ENCODE results near the gene SPPL3.

Gene SPPL3

DNA sequence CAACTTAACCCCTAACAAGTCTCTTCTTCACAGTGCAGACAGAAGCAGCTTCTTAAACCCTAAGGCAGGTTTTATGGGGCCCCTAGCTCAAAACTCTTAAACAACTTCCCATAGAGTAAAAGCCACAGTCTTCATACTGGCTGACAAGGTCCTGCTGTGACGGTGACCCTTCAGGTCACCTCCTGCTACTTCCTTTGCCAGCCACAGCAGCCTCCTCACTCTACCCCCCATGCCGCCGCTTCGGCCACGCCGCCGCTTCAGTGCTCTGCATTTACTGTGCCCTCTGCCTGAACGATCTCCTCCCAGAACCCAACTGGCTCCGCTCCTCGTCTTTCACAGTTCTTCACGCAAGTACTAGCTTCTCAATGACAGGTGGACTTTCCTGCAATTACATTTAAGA is 133.1 kb downstream of the SPPL3 start:
- no peak for DNase-seq

DNA sequence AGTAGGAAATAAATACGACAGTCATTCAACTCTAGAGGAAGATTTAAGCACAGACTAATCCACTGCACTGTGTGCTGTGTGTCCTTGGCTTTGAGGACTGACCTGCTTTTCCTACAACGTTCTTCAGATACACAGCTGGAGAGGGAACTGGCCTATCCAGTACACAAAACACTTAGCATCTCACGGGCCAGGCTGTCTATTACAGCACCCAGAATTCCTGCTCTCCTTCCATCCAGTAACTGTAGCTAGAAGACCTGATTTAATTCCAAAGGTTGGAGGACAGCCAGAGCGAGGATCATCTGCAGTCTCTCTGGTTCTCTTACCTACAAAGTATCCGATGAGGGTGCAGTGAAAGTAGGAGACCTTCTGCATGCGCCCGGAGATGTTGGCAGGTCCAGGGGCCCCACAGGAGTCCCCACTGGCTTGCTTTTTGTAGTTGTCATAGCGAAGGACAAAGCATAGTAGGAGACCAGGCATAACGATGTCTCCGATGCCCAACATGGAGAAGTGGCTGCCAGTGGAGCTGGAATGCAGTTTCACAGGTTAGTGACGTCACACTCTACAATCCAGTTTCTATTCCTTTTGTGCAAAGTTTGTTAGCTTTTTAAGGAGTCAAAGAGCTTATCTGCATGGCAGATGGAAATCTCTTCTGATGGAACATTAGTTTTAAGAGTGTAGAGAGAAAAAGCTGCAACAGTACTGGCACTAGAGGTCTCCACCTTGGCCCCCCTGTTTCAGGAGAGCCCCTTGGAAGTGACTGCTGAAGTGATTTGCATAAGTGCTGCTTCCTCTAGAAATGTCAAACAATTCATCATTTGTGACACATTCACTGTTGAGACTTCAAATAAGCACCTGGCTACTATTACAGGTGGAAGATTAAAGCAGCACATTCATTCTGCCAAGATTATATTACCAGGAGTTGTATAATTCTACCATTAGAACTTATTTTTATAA is 136.8 kb downstream of the SPPL3 start:
- DNase-seq = peak; percentile 49

DNA sequence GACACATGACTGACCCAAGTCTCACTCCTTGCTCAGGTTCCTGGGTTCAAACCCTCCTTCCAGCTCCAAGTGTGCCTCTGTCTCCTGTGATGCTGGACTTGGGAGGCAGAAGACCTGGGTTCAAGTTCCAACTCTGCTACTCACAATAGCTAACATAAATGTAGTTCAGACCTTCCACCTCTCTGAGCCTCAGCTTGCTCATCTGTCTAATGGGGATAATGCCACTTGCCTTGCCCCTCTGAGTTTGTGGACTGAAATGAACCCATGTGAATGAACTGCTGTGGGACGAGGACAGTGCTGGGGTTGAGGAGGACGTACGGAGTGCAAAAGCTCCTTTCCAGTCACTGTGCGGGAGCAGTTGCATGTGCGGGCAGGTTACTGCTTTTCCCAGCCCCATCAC is 137.6 kb downstream of the SPPL3 start:
- DNase-seq = no peak

DNA sequence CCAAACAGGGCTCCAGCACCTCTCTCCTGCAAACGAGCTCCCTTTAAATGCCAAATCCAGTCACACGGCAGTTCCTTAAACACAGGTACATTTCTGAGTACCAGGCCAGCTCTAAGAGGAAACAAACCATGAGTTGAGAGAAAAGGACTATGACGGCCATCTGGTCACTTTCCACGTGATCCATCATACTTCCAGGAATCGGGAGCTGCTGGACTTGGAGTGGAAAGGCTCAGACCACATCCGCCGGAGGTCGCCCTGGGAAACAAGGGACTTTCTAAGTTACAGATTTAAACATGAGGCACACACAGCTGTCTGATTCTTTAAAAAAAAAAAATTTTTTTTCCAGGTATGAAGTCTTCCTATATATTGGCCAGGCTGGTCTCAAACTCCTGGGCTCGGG is 139.3 kb downstream of the SPPL3 start:
- no peak for DNase-seq

DNA sequence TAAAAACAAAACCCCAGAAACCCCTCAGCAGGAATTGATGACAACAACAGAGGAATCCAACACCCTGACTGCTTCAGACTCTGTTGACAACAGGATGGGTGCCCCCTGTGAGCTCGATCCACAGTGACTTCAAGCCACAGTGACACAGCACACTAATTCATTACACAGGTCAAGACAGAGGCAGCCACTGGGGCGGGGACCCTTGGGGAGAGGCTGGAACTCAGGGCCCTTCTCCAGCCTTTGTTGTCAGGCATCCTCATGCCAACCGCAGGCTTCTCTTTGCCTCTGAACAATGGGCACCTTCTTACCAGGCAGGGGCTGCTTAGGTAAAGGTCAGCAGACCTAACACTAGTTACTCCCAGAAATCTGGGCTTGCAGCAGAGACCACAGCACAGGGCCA is 140.9 kb downstream of the SPPL3 start:
- no peak for DNase-seq

DNA sequence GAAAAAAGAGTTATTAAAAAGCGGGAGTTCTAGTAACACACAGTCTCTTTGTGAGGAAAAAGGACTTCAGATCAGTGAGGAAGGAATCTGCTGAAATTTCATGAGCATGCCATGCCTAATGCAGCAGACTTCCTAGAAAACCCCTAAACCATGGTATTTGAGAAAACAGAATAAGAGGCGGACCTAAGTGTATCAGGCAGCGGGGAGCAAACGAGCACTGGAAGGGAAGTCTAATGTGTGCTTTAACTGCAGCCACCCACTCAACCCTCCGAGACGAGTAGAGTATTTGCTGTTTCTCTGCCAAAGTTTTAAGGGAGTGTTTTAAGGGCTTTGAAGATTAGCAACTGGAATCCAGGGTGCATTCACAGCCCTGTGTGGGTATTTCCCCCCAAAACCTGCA is 142.1 kb downstream of the SPPL3 start:
- no peak for DNase-seq

DNA sequence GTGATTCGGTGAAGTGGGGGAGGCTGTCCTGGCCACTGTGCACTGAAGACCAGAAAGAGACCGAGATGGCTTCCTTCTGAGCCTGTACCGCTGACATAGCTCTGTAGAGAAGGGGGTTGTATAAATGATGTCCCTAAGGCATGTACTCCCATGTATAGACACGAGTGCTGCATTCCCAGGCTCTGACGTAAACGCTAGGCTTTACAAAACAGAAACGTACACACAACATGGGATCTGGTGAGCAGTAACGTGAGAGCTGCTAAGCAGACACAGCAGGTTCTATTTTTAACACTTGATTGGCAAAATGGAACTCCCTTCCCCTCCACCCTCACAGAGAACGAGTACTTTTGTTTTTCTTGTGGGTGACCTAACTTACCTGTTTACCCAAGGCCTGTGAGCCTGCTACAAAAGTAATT is 142.6 kb downstream of the SPPL3 start:
- peak; percentile 37 for DNase-seq

DNA sequence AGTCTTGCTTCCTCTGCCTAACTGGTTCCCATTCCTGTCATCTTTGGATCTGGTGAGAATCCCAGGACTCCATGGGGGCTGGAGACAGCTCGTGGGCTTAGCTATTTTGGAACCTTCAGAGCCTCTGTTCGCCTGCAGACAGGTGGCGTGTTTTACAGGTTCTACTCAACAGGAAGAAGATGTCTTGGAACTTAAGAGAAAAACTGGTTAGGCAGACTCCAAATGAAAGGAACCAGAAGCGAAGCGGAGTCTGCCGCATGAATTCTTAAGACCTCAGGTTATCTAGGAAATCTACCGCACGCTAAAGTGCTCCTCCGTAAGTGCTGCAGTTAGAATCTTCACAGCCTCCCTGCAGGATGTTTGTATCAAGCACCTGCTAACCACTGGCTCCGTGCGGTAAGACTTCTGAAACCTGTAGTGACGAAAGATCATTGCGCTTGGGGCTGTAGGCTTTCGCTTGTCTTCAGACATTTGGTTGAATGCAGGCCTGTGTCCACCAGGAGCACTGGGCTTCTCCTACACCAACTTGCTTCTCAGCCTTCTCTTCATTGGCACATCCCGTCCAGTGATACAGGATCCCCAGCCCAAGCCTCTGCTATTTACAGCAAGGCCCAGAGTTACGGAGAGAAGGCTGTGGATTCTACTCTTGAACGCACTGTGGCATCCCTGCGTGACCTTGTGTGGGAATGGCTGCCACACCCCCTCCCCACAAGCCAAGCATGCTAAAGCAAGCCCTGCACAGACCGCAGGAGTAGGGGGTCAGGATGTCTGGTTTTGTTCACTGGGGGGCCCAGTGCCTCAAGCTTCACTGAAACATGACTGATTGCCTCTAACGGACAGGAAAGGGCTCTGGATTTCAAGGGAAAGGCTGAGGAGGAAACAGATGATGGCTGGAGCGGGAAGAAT is 143.6 kb downstream of the SPPL3 start:
- no peak for DNase-seq

DNA sequence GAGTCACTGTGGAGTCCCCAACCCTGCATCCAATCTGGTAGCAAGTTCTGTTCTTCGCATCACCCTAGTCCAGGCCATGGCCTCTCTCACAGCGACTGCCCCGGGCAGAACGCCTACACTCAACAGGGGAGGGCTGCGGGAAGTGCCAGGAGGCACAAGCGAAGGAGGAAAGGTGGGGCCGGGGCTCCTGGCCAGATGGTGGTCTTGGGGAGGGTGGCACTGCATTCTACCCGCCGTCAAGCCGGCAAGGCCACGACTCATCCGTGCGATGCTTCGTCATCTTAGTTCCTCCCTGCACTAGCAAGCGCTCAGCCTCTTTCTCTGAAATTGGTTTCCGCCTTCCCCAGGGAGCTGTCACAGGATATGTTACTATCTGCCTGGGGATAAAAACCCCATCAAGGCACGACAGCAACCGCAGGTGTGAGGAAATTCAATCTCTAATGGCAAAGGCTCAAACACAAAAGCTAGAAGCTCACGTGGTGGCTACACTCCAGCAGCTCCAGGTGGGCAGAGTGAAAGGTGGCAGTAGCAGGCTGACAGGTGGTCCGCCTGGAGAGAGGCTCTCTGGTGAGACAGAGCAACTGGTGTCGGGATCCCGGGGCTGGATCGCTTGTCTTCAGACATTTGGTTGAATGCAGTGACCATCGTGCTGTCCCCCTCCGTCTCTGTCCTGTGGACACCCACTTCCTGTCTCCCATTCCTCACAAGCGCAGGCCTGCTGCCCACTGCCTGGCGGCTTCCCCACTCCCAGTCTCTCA is 144.4 kb downstream of the SPPL3 start:
- peak; percentile 90 for DNase-seq

DNA sequence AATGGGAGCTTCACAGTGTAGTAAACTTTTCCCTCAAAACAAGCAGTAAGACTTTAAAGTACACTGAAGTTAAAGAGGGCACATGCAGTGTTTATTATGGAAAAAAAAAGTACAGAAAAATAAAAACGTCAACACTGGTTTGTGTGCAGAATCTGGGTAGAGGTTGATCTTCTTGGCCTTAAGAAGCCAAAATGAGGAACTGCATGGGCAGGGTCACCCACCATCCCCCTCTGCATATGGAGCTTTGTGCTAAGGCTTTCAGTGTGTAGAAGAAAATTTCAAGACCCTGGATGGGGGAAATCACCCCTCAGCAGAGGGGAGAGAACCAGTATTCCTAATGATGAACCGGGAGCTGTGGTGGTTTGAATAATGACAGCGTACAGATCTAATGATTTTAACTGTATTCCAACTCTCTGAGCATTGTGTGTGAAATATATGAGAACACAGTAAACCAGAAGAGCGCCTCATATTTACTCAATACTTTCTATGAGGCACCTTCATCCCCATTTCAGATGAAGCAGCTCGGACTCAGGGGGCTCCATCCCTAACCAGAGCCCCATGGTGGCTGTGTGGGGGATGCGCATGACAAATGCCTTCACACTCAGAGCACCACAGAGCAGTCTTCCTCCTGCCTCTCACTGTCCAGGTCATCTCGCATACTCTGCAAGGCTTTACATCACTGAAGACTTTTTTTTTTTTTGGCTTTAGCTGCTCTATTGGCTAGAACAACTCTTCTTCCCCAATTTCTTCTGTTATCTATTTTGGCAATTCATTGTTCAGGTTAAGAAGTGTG is 145.2 kb downstream of the SPPL3 start:
- no peak for DNase-seq

DNA sequence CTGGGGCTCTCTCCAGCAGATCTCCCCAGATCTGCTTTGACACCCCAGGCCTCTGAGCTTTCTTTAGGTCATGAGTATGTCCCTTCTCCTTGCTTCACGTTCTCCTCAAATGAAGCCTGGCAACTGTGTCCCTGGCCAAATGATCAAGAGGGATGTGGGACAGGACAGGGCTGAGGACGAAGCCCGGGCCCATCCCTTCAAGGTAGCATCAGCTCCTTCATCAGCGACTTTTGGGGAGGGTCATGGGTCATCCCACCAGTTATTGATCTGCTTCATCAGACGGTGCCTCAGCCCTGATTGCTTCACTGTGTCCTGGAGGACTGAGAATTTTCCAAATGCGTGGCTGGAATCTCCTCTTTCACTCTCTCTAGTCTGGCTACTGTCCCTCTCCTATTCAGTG is 146.2 kb downstream of the SPPL3 start:
- DNase-seq = no peak

DNA sequence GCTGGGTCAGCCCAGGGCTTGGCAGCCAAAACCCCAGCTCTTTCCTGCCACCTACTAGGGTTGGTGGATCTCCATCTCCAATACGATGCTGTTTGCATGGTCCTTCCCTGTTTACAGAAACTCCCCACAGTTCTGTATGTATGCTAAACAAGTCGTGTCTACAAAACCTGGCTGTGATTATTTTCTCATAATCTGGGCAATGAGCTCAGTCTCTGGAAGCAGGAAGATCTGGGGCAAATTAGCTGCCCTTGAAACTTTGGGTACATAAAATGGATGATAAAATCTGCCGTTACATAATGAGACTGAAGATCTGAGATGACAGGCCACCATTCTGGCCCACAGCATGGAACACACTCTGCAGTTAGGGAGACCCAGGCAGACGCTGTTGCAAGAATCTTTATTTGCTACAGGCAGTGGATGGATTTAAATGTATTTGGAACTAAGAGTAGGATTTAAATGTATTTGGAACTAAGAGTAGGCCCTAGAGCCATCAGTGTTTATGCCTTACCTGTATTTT is 146.9 kb downstream of the SPPL3 start:
- no peak for DNase-seq

DNA sequence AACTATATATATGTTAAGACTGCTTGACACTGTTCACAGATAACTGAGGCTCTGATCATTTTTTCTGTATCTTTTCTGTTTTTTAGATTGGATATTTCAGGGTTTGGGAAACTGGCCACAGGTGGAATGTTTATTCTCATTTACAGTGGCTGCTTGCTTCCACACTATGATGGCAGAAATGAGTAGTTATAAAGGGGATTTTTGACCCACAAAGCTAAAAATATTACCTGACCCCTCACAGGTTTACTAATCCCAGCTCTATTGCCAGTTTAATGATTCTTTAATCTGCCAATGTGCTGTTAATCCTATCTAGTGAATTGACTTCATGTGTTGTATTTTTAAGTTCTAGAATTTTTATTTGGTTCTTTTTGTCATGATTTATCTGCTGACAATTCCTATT is 148.9 kb downstream of the SPPL3 start:
- DNase-seq = no peak

DNA sequence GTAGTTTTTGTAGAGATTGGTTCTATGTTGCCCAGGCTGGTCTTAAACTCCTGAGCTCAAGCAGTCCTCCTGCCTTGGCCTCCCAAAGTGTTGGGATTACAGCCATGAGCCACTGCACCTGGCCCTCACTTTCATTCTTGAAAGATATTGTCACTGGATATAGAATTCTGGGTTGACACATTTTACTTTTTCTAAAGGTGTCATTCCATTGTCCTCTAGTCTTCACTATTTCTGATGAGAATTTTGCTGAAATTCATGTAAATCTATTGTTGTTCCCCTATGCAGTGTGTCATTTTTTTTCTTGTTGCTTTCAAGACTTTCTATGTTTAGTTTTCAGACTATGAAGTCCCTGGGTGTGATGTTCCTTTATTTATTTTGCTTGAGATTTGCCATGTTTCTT is 149.4 kb downstream of the SPPL3 start:
- no peak for DNase-seq

DNA sequence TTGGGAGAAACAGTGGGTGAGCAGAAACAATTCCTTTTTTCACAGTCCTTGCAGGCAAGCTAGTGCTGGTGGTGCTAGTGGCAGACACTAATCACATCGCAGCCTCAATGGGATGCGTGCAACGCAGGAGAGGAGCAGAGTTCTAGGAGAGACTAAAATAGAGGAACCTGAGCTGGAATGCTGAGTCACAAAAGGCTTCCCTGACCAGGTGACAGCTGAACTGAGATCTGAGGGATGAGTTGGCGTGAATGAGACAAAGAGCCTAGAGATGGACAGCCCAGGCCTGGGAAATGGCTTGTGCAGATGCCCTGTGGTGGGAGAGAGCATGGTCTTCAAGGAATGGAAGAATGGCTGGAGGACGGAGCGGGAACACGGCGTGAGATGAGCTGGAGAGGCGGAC is 152.8 kb downstream of the SPPL3 start:
- no peak for DNase-seq

DNA sequence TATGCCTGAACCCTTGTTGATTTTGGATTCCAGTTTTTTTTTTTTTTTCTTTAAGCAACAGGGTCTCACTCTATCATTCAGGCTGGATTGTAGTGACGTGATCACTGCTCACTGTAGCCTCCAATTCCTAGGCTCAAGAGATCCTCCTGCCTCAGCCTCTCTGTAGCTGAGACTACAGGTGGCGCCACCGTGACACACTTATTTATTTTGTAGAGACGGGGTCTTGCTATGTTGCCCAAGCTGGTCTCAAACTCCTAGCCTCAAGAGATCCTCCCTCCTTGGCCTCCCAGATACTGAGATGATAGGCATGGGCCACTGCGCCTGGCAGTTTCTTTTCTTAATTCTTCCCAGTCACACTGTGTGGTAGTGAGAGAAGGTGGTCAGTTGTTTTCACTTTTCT is 153.4 kb downstream of the SPPL3 start:
- DNase-seq = no peak

DNA sequence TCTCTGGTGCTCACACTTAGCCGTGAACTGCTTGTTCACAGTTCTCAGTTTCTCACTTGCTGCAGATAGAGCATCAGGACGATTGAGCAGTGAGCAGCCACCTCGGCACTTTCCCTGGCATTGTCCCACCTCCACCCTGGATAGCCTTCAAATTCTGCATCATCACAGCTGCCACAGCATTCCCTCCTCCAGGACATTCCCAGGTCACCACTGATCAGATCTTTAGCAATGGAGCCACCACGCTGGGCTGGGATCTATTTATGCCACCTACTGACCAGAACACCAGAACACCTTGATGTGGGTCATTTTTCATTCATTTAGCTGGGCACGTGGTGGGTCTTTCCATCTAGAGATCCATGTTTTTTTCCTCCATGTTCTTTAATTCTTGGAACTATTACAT is 154.9 kb downstream of the SPPL3 start:
- DNase-seq = no peak

DNA sequence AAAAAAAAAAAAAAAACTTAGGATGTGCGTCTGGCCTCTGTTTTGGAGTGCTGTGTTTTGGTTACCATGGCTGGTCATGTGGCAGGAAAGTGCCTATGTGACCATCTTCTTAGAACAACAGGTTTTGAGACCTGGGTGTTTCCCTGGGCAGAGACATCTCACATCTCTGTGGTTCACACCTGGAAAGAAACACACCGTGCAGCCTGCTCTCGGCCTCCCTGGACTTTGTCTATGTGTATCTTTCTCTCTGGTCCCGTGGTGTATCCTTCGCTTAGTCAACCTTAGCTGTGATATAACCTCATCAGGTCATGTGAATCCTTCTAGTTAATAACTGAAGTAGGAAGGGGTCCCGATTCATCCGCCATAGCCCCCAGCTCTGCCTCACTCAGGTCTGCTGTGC is 155.9 kb downstream of the SPPL3 start:
- DNase-seq = no peak

DNA sequence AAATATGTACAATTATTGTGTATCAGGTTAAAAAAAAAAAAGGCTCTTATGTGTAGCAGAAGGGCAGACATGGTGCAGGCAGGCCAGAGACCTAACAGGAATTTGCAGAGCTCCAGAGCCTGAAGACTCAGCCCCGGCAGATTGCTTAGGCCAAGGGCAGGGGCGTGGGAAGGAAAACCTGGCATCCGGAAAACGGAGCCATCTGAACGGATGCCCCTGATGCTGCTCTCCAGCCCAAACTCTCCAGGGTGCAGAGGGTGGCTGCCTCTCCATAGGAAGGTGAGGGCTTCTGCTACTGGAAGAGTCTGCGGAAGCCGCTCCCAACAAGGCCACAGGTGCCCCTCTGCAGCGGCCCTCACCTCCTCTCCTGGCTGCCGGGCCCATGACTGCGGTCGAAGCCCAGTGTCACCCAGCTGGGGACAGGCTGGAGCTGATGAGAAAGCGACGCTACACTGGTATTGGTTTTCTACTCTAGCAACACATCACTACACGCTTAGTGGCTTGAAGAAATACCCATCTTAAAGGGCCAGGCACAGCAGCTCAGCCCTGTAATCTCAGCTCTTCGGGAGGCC is 159.2 kb downstream of the SPPL3 start:
- no peak for DNase-seq

DNA sequence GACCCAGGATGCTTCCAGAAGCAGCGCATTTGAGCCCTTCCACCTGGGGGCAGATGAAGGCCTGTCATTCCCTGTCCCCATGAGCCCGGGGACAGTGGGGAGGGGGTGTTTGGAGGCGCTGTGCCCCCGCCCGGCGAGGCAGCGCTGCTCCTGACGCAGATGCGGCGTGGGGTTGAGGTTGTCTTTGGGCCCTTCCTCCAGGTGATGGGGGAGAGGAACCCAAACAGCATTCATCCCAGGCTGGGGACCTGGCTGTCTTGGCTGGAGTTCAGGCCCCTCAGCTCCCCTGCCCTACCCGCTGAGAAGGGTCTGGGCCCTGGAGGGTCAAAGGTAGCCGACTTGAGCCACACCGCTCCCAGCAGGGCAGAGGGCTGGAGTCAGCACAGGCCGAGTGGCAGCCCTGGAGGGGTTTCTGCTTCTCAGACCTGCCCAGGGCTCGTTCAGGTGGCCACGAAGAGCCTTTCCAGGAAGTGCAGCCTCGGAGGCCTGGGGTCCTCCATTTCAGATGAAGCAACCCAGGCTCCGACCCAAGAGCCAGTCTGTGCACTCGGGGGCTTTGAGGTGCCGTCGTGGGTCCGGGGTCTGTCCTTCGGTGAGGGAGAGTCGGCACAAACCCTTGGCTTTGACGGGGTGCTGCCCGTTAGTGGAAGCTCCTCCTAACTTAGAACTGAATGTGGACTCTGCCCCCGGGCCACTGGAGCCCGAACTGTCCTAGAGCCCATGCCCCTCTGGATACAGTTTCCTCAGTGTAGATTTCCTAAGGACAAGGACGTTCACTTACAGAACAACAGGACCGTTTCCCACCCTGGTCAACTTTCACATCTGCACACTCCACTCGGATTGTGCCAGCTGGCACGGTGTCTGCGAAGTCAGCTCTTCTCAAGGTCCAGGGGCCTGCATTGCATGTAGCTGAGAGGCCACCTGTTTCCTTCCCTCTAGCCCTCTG is 162.4 kb downstream of the SPPL3 start:
- no peak for DNase-seq

DNA sequence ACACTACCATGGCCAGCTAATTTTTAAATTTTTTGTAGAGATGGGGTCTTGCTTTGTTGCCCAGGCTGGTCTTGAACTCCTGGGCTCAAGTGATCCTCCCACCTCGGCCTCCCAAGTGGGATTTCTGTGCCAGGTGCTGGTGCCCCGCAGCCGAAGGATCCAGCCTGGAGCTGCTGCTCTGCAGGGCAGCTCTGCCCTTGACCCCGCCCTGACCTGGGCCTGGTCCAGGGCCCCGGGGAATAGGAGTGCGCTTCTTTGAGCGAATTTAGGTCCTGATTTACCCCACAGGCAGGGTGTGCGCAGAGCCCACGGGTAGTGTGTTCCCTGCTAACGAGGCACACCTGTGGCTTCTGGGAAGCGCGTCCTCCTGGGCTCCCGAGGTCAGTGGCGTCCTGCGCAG is 163.3 kb downstream of the SPPL3 start:
- no peak for DNase-seq
